ENCODE data around the gene ANO3.

The ANO3 gene

GRCh38 chr11:26331911-26332571 is at the start of gene ANO3:
ANO3 (plus strand) TSS chr11:26332130; CDS start chr11:26332276, 146 bp downstream.
- no peak within 1 kb of the TSS for H3K4me3 ChIP-seq (ENCODE audit: low read depth in 1 of 2, low read length in 1 of 2)
- H3K27ac ChIP-seq: no peak within 1 kb of the TSS
- peaks cover 39% of the 10 kb centered on the region for H3K27me3 ChIP-seq
- no peaks in the 10 kb centered on the region for H3K4me1 ChIP-seq (ENCODE audit: control insufficient read depth in 1 of 2, insufficient read depth in 1 of 2, low read depth in 1 of 2, low read length in 1 of 2)
- no peaks in the 10 kb centered on the region for H3K9me3 ChIP-seq
- no peak for TF ChIP-seq CTCF (IDR thresholded peaks at IDR 0.05)
- no peaks in the 10 kb centered on the region for H3K36me3 ChIP-seq

GRCh38 chr11:26283852-26284408 is 48.0 kb upstream of the ANO3 start:
- peaks cover 15% of the 10 kb centered on the region for H3K27me3 ChIP-seq
- H3K36me3 ChIP-seq: no peaks in the 10 kb centered on the region
- H3K4me1 ChIP-seq (ENCODE audit: control insufficient read depth in 1 of 2, insufficient read depth in 1 of 2, low read depth in 1 of 2, low read length in 1 of 2): peaks cover 0 to 4% of the 10 kb centered on the region in 2 experiments
- H3K27ac ChIP-seq: no peak overlapping the region
- H3K9me3 ChIP-seq: no peaks in the 10 kb centered on the region
- no peak overlapping the region for H3K4me3 ChIP-seq (ENCODE audit: low read depth in 1 of 2, low read length in 1 of 2)
- no peak for TF ChIP-seq CTCF (IDR thresholded peaks at IDR 0.05)

- Histone ChIP-seq H3K4me3 (ENCODE audit: low read depth in 1 of 2, low read length in 1 of 2) (no peak overlapping the region), H3K27ac (no peak overlapping the region), H3K4me1 (ENCODE audit: control insufficient read depth in 1 of 2, insufficient read depth in 1 of 2, low read depth in 1 of 2, low read length in 1 of 2) (peaks cover 0 to 4% of the 10 kb centered on the region in 2 experiments), H3K9me3 (no peaks in the 10 kb centered on the region), H3K27me3 (peaks cover 15% of the 10 kb centered on the region), H3K36me3 (no peaks in the 10 kb centered on the region)
- no peak for TF ChIP-seq CTCF (IDR thresholded peaks at IDR 0.05)
Measured at GRCh38 chr11:26285608-26286007, 46.3 kb upstream of the ANO3 start.

- Histone ChIP-seq H3K4me3 (ENCODE audit: low read depth in 1 of 2, low read length in 1 of 2) (no peak overlapping the region), H3K27ac (no peak overlapping the region), H3K36me3 (no peaks in the 10 kb centered on the region), H3K9me3 (no peaks in the 10 kb centered on the region), H3K27me3 (peaks cover 15% of the 10 kb centered on the region), H3K4me1 (ENCODE audit: control insufficient read depth in 1 of 2, insufficient read depth in 1 of 2, low read depth in 1 of 2, low read length in 1 of 2) (peaks cover 0 to 4% of the 10 kb centered on the region in 2 experiments)
- TF ChIP-seq CTCF (IDR thresholded peaks at IDR 0.05): no peak
Measured at GRCh38 chr11:26286472-26287066, 45.4 kb upstream of the ANO3 start.

GRCh38 chr11:26287067-26287518 is 44.8 kb upstream of the ANO3 start:
- Histone ChIP-seq H3K9me3 (no peaks in the 10 kb centered on the region), H3K4me1 (ENCODE audit: control insufficient read depth in 1 of 2, insufficient read depth in 1 of 2, low read depth in 1 of 2, low read length in 1 of 2) (peaks cover 0 to 4% of the 10 kb centered on the region in 2 experiments), H3K36me3 (no peaks in the 10 kb centered on the region), H3K27me3 (peaks cover 15% of the 10 kb centered on the region), H3K27ac (no peak overlapping the region), H3K4me3 (ENCODE audit: low read depth in 1 of 2, low read length in 1 of 2) (no peak overlapping the region)
- TF ChIP-seq CTCF (IDR thresholded peaks at IDR 0.05): no peak

All from neutrophil (primary cell).